HG03060 (cell line): Measurements from ENCODE around the gene ARHGAP21.
"Not testable (repeated sequence)": the region's sequence is repeated elsewhere in the genome, so short reads cannot be mapped to it uniquely, and the experiment has no call there.

ENCODE experiments used
- ATAC-seq: cut with Tn5 transposase; IDR thresholded peaks from one replicate; pipeline ENCODE4 v1.9.1; 2021; ENCODE audit warnings: low read depth, moderate number of reproducible peaks; ENCODE audit not compliant: unreplicated experiment

ARHGAP21 gene

DNA sequence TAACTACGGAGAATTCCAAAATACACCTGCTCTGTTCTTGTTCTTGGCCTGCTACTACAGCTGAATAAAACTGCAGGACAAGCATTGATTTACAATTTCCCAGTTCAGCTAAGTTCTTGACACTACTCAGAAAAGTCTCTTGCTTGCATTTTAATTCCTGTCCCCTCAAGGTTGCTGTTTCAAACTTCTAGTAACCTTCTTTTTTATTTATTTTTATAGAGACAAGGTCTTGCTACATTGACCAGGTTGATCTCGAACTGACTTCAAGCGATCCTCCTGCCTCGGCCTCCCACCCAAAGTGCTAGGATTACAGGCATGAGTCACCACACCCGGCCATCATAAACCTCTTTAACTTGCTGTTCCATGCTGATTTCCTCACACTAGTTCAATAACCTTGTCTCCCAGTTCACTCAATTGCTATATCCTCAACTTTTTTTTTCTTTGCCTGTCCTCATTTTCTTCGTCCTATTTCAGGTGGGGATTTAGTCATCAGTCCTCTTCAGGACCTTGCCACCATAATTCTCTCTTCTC, 79.9 kb downstream of the ARHGAP21 start:
- no peak for ATAC-seq

DNA sequence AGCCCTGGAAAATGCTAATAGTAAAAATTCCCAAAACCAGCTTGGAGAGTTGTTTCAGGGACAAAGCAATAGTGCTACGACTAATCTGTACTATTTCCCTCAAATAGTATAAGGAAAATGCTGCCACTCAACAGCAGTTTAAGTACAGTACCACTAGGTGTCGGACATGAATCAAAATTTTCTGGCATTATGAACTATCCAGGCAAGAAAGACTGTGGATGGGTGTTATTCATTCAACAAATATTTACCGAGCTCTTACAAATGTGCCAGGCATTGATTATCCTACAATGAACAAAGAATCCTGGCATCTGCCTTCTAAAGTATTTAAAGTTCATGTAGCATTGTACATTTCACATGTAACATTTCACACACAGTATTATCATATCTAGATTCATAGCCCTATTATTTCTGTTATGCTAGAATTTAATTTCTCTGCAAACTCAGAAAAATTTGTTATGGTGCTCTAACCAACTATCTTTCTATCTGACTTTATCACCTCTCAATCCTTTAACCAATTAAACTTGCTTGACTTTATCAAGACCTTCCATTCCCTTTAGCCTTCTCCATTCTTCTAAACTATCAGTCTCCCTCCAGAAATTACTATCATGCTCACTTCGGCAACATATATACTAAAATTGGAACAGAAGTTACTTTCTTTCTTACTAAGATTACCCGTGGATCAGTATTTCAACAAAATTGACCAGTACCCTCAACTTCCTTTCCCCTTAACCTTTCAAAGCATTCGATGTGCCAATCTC, 80.6 kb downstream of the ARHGAP21 start:
- peak; percentile 75 for ATAC-seq

DNA sequence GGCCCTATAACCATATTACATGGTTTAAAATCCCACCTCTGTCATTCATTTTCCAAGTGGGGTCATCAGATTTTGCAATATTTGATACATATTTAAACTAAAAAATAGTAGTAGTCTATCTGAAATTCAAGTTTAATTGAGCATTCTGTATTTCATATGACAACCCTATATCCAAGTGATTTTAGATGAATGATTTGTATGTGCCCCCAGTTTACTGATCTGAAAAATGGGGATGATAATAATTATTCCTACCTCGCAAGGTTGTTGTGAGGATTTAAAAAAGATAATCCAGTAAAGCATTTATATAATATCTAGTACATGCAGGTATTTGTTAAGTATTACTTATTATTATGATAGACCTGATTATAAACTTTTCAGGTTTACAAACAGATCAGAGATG, 84.6 kb downstream of the ARHGAP21 start:
- ATAC-seq = no peak

DNA sequence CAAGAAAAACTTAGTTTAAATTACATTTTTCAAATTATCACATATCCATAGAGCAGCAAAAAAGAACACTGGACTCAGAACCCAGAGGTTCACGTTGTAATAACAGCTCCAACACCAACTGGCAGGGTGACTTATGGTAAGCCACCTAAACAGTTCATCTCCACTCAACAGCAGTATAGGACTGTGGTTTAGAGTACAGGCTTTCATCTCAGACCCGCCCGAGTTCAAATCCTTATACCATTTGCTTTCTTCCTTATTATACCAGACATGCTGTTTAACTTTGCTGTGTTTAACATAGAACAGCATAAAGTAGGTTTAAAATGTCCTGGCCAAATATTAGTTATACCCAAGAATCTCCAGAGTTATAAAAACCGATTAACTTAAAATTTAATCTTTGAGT, 97.9 kb downstream of the ARHGAP21 start:
- ATAC-seq = no peak

DNA sequence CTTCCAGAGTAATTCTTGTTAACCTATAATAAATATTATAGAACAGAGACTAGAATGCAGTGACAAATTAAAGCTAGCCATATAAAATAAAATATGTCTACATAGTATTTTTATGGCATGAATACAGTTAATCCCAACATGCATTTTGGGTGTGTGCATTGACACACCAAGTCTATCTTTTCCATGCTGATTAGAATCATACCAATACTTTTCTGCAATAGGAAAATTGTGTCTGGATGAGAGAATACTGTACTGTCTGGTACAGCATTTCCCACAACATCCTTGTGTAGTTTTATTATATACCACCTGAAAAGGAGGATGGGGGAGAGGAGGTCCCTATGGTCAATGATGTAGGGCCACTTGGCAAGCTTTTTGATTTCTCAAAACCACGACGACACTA, 100.3 kb downstream of the ARHGAP21 start:
- ATAC-seq = no peak

DNA sequence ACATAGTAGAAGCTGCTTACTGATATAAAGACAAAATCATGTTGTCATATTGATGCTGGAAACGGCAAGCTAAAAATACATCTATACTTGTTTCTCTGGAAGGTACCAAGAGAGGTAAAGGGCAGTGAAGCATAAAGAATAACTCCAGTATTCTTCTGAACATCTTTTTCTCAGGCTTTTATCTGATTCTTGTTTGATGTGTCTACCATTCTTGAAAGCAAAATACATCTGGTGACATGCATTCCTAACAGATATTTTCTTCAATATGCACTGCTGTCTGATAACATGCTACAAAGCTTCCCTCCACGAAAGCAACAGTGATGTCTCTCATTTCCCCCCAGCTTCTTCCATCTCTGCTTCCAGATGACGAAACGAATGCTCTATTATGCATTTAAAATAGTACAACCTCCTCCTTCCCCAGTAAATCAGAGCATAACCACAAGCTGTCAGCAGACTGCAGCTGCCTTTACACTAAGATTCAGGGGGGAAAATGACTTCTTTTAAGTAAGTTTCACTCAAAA, 100.8 kb downstream of the ARHGAP21 start:
- no peak for ATAC-seq

DNA sequence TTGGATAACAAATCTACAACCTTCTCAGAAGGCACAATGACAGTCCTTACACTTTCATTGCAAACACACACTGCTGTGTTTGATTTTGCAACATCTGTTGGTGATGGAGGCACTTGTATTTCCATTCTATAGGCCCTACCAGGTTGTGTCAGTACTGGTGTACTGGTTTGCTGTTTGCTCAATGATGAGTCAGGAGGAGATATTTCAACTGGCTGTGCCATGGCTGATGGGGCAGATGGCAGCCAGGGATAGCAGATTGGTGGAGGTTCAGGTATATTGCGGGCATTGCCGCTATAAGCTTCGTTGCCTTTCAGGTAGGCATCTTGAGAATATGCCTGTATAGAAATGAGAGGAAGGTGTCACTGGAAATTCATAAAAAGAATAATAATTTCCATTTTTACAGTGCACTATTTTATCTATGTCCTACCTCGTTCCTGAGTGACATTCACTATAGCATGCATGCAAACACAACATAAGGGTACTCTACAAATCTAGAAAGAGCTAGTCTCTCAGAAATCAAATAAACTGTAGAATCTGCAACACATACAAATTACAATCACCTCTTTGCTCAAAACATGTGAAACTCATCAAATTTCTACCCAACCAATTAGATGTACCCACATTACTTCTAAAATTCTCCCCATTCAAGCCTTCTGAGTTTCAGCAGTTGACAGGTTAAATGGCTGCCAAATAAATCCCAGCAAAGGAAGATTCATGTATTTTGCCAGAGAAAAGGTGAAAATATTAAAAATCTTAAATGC, 102.5 kb downstream of the ARHGAP21 start:
- ATAC-seq = not testable (repeated sequence)

DNA sequence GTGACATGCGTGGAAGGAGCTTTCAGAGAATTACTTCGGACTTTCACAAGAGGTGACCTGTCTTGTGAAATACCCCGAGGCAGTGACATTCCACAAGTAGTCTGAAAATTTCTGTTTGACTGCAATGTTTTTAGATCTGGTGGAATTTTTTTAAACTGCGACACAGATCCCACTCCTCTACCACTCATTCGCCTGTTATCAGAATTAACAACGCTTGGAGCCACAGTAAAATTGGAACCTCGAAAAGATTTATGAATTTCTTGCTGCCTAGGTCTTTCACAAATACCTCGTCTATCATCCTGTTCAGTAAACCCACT, 103.7 kb downstream of the ARHGAP21 start:
- ATAC-seq = not testable (repeated sequence)

DNA sequence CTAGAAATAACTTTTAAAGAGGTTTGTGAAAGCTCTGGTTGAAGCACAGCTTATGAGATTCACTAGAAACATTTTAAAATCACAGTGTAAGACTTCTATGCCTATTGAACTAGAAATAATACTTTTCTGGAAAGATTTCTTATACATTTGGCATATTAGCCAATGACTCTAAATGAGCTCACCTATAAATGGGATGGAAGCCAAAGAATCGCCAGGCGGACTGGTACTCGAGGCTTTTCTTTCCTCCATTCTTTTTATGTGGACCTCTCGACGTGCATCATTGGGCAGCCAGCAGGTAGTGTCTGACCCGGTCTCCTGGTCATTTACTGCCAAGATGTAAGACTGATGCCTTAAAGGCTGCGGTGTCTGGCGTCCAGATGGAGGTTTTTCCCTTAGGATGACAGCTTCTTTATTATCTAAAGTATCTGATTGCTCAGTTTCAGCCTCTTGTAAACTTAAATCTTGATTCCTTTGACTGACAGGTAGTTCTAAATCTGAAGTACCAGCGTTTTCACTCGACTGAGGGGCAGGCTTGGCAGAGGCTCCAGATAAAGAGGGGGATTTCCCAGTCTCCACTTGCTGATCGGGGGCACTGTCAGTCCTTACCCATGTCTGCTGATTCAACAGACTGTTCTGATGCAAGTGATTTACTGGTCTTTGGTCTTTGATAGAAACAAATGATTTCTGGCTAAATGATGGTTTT, 104.2 kb downstream of the ARHGAP21 start:
- not testable (repeated sequence) for ATAC-seq

DNA sequence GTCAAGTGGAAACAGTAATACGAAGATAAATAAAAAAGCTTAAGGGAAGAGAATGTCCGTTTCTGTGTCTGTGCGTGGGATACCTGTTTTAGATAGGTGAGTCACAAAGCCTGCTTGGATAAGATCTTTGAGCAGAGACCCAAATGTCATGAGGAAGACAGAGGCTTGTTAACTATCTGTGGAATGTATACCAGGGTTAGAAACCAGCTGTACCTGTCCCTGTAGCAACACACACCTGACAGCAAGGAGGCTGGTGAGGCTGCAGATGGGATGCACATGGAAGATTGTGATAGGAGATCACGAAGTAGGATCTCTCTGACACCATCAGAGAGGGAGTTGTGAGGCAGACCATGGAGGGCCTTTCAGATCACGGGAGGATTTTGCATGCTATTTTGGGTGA, 105.3 kb downstream of the ARHGAP21 start:
- ATAC-seq = no peak

DNA sequence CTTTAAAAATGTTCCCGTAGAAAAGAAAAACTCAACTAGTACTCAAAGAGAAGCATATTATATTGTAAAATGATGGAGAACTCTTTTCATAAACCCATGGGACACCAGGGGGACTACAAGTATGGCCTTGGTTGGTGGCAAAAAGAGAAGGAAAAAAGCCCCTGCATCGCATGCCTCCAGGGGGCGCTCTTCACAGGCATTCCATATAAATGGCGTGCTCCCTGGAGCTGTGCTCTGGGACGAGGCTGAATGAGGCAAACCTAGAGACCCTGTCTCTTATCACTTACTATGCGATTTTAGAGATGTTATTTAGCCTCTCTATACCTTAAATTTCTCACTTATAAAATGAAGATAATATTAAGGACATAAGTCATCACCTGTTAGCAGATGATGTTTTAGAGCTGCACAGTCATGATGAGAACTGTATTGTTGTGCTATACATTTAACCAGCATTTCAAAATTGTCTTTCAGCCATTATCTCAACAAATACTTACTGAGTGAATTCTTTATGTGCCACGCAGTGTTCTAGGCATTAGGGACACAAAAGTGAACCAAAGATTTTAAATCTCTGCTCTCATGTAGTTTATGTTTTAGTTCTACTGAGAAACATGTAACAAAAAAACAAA, 105.8 kb downstream of the ARHGAP21 start:
- ATAC-seq = no peak

DNA sequence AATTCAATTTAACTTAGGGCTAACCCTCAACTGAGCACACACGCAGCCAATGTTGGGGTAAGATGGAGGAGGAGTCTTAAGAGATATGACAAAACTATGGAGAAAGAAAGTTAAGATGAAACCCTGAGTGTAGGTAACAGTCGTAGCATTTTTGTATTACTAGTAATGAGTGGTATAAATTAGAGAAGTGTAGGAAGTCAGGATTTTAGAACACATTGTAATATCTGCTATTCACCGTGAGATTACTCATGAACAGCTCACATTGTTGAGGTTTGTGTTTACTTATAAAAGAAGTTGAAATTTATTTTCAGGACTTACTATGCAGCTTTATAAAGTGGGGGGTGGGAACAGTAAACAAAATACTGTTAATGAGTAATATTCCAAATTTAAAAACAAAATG, 107.2 kb downstream of the ARHGAP21 start:
- no peak for ATAC-seq

DNA sequence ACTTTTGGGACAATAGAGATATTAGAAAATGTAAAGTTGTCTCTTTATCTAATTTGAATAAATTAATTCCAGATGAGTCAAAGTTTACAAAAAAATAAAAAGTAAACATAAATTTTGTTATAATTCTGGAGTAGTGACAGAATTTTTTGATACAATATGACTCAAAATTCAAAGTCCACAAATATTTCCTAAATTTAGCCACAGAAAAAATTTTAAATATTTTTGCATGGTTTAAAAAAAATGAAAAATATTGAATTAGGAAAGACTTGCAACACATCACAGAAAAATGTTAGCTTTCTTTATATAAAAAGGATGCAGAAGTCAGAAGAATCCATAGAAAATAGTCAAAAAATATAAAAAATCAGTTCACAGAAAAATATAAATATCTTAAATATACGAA, 117.7 kb downstream of the ARHGAP21 start:
- ATAC-seq = no peak

DNA sequence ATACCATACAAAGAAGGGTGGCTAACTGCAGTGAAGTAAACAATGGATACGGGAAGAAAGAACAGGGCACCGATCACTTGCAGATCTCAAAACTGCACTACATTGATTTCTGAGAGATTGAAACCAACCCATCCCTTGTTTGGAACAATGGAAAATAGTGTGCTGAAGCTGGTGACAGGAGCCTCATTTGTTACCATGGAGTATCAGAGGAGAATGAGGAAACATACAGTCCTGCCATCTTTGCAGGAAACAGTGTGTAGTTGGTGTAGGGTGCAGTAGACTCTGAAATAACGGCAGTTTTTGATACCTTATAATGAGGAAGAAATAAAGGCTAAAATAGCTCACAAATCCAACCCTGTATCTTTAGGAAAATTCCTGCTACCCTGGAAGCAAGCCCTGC, 118.5 kb downstream of the ARHGAP21 start:
- ATAC-seq = no peak

DNA sequence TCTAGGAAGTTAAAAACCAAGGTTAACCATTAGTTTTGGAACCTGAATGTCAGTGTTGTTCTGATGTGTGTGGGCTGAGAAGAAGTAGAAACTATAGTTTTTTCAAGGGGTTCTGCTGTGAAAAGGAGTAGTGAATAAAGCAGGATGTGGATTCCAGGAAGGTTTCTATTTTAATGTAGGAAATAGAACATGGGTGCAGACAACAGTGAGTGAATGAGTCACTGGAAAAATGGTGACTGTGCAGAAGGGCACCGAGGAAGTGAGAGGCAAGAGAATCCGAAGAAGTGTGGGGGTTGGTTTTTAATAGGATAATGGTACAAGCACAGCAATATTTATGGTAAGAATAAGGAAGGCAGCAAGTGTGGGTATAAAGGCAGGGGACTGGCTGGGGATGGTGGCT, 120.4 kb downstream of the ARHGAP21 start:
- ATAC-seq = no peak

DNA sequence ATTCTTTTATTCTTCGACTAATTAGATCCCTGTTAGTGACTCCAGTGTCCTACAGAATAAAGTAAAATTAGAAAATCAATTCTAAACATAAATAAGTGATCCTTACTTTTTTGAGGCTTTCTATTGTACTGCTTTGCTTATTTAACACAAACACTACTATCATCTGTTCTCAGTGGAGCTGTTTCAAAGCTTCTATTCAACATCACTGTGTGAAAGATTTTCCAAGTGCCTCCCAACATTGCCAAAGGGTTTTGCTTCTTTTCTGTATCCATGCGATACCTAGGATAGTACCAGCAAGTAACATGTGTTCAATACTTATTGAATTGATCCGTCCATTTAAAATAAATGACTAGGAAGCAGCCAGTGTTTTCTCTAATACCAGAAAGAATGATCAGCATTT, 125.7 kb downstream of the ARHGAP21 start:
- ATAC-seq = no peak

DNA sequence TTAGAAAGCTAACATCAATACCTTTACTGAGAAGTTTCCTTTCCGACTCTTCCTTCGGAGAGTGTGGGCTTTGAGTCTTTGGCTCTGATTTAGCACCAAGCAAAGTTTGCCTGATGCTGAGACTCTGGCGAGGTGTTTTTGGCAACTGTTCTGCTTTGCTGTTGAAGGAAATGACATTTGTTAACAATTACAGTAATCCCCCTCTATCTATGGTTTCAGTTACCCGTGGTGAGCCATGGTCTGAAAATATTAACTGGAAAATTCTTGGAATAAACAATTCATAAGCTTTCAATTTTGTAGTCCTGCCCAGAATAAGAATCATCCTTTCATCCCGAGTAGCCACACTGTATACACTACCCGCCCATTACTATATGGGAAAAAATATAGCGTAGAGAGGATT, 126.3 kb downstream of the ARHGAP21 start:
- no peak for ATAC-seq

DNA sequence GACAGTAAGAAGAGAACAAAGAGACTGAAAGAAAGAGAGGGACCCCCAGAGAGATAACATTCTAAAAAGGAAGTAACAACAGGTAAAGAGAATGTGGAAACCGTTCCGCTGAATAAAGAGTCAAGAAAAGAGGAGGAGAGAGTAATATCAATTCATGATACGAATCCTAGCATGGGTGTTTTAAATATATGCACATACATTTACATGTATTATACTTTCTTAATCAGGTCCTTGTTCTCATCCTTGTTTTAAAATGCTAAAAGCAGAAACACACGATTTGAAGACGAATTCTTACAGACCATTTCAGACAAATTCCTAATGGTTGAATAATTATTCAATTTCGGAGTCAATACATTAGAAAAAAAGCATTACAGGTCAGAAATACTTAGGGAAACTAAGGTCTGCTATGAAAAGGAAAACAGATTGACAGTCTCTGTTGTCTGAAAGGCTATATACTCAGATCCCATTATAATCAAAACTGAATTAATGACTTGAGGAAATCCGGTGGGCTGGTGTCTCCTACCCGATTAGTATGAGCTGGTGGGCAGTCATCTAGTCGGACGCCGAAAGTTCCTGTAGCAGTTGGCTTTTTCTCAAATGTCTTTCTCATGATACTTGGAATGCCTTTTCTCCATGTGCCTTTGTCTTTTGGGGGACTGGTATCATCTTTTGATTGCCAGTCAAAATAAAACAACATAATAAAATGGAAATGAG, 127.3 kb downstream of the ARHGAP21 start:
- no peak for ATAC-seq

DNA sequence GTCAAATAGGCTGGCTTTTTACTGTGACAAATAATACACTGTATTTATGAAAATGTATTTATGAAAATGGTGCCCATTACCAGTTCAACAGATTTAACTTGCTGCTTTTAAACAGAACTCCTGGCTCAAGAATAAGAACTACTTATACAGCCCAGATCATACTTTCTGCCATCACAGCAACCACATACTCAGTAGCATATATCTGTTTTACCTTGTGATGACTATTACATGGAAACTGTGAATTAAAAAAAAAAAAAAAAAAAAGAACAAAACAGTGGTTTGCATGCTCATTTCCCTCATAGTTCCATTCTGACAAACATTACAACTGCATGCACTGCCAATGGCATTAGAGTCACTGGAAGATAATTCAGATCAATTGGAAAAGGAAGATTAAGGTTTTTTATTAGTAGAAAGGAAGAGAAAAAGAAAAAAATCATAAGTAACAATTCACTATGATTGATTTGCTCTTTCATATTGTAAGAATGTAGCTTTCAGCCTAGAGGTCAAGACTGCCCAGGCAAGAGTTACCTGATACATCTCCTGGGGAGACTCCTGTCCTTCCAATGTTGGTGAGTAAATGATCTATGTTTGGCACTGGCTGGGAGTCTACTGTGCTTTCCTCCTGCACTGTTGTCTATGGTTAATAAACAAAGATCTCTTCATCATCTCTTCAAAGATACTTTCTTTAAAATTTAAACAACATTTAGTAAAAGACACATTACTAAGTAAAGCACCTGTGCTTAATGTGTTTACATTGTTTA, 132.8 kb downstream of the ARHGAP21 start:
- ATAC-seq = no peak
